ENCODE data around the gene CLEC9A. TPM values are rescaled to one million over a fixed set of nuclear protein-coding genes. Genes with fewer than 3 reads are reported as not detected.

CLEC9A gene
- total RNA-seq, 2 donors from 2014 or later = not detected

GRCh38 chr12:10069099-10069498 is 38.6 kb downstream of the CLEC9A start:
- Histone ChIP-seq H3K9ac (ENCODE audit: extremely low read depth, low read length, poor library complexity, severe bottlenecking) (no peak overlapping the region), H3K4me1 (ENCODE audit: control insufficient read depth, insufficient read depth, low read length) (no peaks in the 10 kb centered on the region), H3K9me3 (ENCODE audit: control insufficient read depth, low read length) (no peaks in the 10 kb centered on the region), H3K4me3 (ENCODE audit: low read length) (no peak overlapping the region), H3K27me3 (ENCODE audit: control insufficient read depth, insufficient read depth, low read length, poor library complexity, severe bottlenecking) (no peaks in the 10 kb centered on the region), H3K27ac (ENCODE audit: low read depth, low read length) (no peak overlapping the region), H3K36me3 (ENCODE audit: control insufficient read depth, insufficient read depth, low read length) (no peaks in the 10 kb centered on the region)
- Mint-ChIP-seq H3K27me3 (ENCODE audit: insufficient read depth) (no peaks in the 10 kb centered on the region), H3K27ac (no peak overlapping the region), H3K36me3 (ENCODE audit: low read depth) (no peaks in the 10 kb centered on the region), H3K4me1 (peaks cover 3% of the 10 kb centered on the region), H3K4me3 (no peak overlapping the region), H3K9me3 (no peaks in the 10 kb centered on the region)
- no peak for TF ChIP-seq CTCF (conservative IDR thresholded peaks at IDR 0.05)
- WGBS, 2 experiments (ENCODE audit: insufficient coverage in 1 of 2, insufficient read length in 1 of 2) = 89 to 95% methylated on average over 2 to 4 of the region's 4 CpGs
- no peak for DNase-seq

GRCh38 chr12:10069976-10070375 is 39.5 kb downstream of the CLEC9A start:
- no peak overlapping the region for H3K27ac Mint-ChIP-seq
- no peak for TF ChIP-seq CTCF (conservative IDR thresholded peaks at IDR 0.05)
- H3K27ac ChIP-seq (ENCODE audit: low read depth, low read length) = no peak overlapping the region
- DNase-seq = no peak
- peaks cover 3% of the 10 kb centered on the region for H3K4me1 Mint-ChIP-seq
- H3K36me3 ChIP-seq (ENCODE audit: control insufficient read depth, insufficient read depth, low read length) = no peaks in the 10 kb centered on the region
- no peak overlapping the region for H3K4me3 ChIP-seq (ENCODE audit: low read length)
- no peaks in the 10 kb centered on the region for H3K9me3 ChIP-seq (ENCODE audit: control insufficient read depth, low read length)
- no peaks in the 10 kb centered on the region for H3K4me1 ChIP-seq (ENCODE audit: control insufficient read depth, insufficient read depth, low read length)
- H3K9me3 Mint-ChIP-seq = no peaks in the 10 kb centered on the region
- WGBS, 2 experiments (ENCODE audit: insufficient coverage in 1 of 2, insufficient read length in 1 of 2) = 28 to 29% methylated on average over 3 of the region's 3 CpGs
- H3K36me3 Mint-ChIP-seq (ENCODE audit: low read depth) = no peaks in the 10 kb centered on the region
- no peaks in the 10 kb centered on the region for H3K27me3 ChIP-seq (ENCODE audit: control insufficient read depth, insufficient read depth, low read length, poor library complexity, severe bottlenecking)
- no peaks in the 10 kb centered on the region for H3K27me3 Mint-ChIP-seq (ENCODE audit: insufficient read depth)
- H3K4me3 Mint-ChIP-seq = no peak overlapping the region
- no peak overlapping the region for H3K9ac ChIP-seq (ENCODE audit: extremely low read depth, low read length, poor library complexity, severe bottlenecking)

- no peak overlapping the region for H3K27ac Mint-ChIP-seq
Observed at GRCh38 chr12:10070380-10070779, 39.9 kb downstream of the CLEC9A start.

More at GRCh38 chr12:10070380-10070779, 39.9 kb downstream of the CLEC9A start:
- Mint-ChIP-seq H3K4me1 (peaks cover 3% of the 10 kb centered on the region), H3K4me3 (no peak overlapping the region), H3K27me3 (ENCODE audit: insufficient read depth) (no peaks in the 10 kb centered on the region), H3K9me3 (no peaks in the 10 kb centered on the region), H3K36me3 (ENCODE audit: low read depth) (no peaks in the 10 kb centered on the region)
- Histone ChIP-seq H3K36me3 (ENCODE audit: control insufficient read depth, insufficient read depth, low read length) (no peaks in the 10 kb centered on the region), H3K9ac (ENCODE audit: extremely low read depth, low read length, poor library complexity, severe bottlenecking) (no peak overlapping the region), H3K27ac (ENCODE audit: low read depth, low read length) (no peak overlapping the region), H3K4me3 (ENCODE audit: low read length) (no peak overlapping the region), H3K27me3 (ENCODE audit: control insufficient read depth, insufficient read depth, low read length, poor library complexity, severe bottlenecking) (no peaks in the 10 kb centered on the region), H3K9me3 (ENCODE audit: control insufficient read depth, low read length) (no peaks in the 10 kb centered on the region), H3K4me1 (ENCODE audit: control insufficient read depth, insufficient read depth, low read length) (no peaks in the 10 kb centered on the region)
- 95 to 96% methylated on average over 4 of the region's 4 CpGs for WGBS, 2 experiments (ENCODE audit: insufficient coverage in 1 of 2, insufficient read length in 1 of 2)
- TF ChIP-seq CTCF (conservative IDR thresholded peaks at IDR 0.05) = no peak
- no peak for DNase-seq

Measured in endodermal cell (in vitro differentiated cells).